Hepatocyte (in vitro differentiated cells): Measurements from ENCODE around the gene RPS6KA5.

Experiments
- CTCF ChIP-seq: fragments of 200-600 bp; sonication (generic); IDR thresholded peaks from 2 replicates; pipeline ENCODE4 v1.5.1; 2016; ENCODE audit warnings: antibody characterized with exemption, mild to moderate bottlenecking; ENCODE audit not compliant: poor library complexity
- EZH2 ChIP-seq: fragments of 200-600 bp; sonication (generic); IDR thresholded peaks from 2 replicates; pipeline ENCODE4 v1.6.1; 2016; ENCODE audit warnings: antibody characterized with exemption, mild to moderate bottlenecking, borderline replicate concordance

DNA sequence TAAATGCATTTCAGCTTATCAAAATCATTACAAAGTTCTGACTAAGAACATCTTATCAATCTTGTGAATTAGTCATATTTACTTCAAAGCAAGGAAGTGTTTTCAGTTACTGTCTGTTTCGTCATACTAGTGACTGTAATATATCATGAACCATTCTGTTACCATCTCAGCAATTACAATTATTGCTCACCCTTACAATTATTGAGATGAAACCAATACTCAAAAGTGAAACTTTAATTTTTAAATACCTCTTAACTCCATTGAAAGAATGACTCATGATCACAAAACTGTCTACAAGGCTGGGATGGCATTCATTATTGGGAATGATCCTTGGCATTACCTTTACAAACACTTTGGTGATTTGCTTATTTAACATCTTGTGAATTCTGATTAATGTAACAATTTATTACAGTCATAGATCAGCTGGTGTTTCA, 90.3 kb downstream of the RPS6KA5 start:
- no peak for TF ChIP-seq CTCF
- TF ChIP-seq EZH2: no peak
